HPDE6-E6E7 (cell line): ENCODE measurements around the gene SLC2A3.
"Not testable (repeated sequence)": the region's sequence is repeated elsewhere in the genome, so short reads cannot be mapped to it uniquely, and the experiment has no call there.

ENCODE experiments used
- DNase-seq: peaks from one replicate; pipeline ENCODE4 v3.0.0; 2011; ENCODE audit warnings: missing footprints; ENCODE audit errors: extremely low spot score

The SLC2A3 gene

GRCh38 chr12:7935590-7936581, at the start of gene SLC2A3:
Gene SLC2A3, minus strand, starts transcription at chr12:7936187. Its CDS starts 153 bp downstream, at chr12:7936034.
- DNase-seq: no peak

DNA sequence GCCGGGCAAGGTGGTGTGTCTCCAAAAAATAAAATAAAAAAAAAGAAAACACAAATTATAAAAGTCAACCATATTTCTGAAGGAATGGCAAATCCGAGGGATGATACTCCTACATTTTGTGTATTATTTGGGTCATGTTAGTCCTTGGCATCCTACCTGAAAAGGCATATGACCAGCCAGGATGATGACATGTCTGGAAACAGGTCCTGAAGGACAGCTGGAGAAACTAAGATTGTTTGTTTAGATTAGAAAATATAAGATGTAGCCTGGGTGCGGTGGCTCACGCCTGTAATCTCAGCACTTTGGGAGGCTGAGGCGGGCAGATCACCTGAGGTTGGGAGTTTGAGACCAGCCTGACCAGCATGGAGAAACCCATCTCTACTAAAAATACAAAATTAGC, 48.9 kb upstream of the SLC2A3 start:
- DNase-seq: no peak

DNA sequence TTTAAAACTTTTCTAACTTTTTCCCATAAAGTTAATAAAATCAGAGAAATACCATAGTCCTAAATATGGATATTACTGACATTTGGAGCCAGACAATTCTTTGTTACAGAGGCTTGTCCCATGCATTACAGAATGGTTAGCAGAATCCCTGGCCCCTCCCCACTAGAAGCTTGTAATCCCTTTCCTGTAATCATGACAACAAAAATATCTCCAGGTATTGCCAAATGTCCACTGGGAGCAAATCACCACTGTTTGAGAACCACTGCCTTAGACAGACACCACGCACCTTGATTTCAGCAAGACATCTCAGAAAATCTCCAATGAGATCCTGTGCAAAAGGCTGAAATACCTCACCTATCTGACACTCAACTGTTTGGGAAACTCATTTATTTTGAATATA, 47.5 kb upstream of the SLC2A3 start:
- DNase-seq: not testable (repeated sequence)

GRCh38 chr12:7983019-7983418, 47.0 kb upstream of the SLC2A3 start:
- DNase-seq: not testable (repeated sequence)

DNA sequence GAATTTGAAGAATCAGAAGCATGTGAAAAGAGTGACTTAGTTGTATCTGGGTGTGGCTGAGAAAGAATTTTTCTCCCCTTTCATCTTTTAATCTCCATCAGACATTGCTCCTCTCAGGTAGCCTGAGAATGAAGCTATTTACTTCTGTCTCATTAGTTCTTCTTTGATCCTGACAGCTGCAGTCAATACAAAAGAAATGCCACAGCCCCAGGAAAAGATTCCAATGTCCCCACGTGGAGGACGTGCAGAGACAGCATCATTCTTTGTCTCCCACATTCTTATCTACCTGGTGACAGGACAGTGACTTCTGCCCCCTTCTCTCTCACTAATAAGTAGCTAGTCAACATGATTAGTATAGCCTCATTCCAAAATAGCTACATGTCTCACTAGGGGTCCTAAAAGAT, 46.3 kb upstream of the SLC2A3 start:
- not testable (repeated sequence) for DNase-seq

GRCh38 chr12:7981446-7981845, 45.5 kb upstream of the SLC2A3 start:
- DNase-seq: no peak

- DNase-seq: not testable (repeated sequence)
Measured at GRCh38 chr12:7977351-7978124, 41.6 kb upstream of the SLC2A3 start.

DNA sequence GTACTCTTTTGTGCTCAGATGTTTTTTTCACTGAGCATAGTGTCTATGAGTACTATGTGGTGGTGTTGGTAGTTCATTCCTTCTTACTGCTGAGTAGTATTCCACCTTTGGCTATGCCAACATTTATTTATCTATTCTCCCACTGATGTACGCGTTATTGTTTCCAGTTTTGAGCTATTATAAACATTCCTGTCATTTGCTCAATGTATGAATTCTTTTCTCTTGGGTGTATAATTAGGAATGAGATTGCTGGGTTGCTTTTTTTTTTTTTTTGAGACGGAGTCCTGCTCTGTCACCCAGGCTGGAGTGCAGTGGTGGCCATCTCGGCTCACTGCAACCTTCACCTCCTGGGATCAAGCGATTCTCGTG, 37.5 kb upstream of the SLC2A3 start:
- no peak for DNase-seq

DNA sequence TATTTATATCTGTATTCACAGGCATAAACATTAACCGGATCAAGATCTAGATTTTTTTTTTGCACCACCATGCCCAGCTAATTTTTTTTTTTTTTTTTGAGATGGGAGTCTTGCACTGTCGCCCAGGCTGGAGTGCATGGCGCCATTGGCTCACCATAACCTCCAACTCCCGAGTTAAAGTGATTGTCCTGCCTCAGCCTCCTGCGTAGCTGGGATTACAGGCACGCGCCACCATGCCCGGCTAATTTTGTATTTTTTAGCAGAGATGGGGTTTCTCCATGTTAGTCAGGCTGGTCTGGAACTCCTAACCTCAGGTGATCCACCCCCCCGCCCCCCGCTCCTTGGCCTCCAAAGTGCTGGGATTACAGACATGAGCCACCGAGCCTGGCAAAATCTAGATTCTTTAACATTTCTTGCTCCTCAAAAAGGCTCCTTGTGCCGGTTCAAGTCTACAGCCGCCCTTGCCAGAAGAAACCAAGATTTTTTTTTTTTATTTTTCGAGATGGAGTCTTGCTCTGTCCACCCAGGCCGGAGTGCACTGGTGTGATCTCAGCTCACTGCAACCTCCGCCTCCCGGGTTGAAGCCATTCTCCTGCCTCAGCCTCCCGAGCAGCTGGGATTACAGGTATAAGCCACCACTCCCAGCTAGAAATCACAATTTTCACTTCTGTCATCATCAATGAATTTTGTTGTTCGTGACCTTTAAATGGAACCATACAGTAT, 36.9 kb upstream of the SLC2A3 start:
- no peak for DNase-seq

- DNase-seq: not testable (repeated sequence)
Measured at GRCh38 chr12:7972269-7972668, 36.3 kb upstream of the SLC2A3 start.

DNA sequence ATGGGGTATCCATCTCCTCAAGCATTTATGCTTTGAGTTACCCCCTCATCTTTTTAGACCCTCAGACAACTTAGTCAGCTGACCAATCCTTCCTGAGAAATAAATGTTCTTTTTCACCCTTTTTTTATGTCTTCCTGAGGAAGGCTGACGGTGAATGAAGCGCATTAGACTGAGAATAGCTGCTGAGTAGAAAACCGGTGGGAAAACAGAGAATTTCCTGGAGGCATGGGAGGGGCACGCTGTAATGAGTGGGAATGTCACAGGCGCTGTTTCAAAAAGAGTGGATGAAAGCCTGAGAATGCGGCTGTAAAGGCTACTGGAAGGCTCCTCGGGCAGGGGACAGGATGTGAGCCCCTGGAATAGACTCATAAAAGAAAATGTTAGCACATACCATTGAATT, 35.8 kb upstream of the SLC2A3 start:
- DNase-seq: not testable (repeated sequence)

- peak; percentile 54 for DNase-seq
Measured at GRCh38 chr12:7970475-7971252, 34.7 kb upstream of the SLC2A3 start.

GRCh38 chr12:7966563-7966962, 30.6 kb upstream of the SLC2A3 start:
- DNase-seq: no peak

DNA sequence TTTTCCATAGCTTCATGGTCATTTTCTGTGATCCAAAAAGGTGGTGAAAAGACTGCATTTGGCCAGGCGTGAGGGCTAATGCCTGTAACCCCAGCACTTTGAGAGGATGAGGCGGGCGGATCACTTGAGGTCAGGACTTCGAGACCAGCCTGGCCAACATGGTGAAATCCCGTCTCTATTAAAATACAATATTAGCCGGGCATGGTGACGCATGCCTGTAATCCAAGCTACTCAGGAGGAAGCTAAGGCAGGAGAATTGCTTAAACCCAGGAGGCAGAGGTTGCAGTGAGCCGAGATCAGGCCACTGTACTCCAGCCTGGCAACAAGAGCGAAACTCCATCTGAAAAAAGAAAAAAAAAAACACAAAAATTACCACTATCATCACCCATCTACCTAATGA, 28.7 kb upstream of the SLC2A3 start:
- DNase-seq: not testable (repeated sequence)

GRCh38 chr12:7961395-7962178, 25.6 kb upstream of the SLC2A3 start:
- DNase-seq: no peak

- no peak for DNase-seq
Measured at GRCh38 chr12:7959701-7960121, 23.7 kb upstream of the SLC2A3 start.

DNA sequence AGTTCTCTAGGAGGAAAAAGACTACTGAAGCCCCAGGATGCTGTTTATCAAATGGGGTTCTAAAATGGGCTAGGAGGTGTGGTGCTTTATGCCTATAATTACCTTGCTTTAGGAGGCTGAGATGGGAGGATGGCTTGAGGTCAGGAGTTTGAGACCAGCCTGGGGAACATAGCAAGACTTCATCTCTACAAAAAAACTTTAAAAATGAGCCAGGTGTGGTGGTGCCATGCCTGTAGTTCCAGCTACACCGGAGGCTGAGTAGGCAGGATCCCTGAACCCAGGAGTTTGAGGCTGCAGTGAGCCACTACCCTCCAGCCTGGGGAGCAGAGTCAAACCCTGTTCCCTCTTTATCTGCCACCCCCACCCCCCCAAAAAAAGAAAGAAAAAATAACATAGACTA, 23.3 kb upstream of the SLC2A3 start:
- no peak for DNase-seq

DNA sequence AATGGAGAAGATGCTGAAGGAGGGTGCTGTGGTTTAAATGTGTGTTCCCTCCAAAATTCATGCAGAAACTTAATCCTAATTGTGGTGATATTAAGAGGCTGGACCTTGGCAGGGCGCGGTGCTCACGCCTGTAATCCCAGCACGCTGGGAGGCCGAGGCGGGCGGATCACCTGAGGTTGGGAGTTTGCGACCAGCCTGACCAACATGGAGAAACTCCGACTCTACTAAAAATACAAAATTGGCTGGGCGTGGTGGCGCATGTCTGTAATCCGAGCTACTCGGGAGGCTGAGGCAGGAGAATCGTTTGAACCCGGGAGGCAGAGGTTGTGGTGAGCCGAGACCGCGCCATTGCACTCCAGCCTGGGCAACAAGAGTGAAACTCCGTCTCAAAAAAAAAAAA, 18.9 kb upstream of the SLC2A3 start:
- not testable (repeated sequence) for DNase-seq

GRCh38 chr12:7954418-7954817, 18.4 kb upstream of the SLC2A3 start:
- not testable (repeated sequence) for DNase-seq

GRCh38 chr12:7953912-7954311, 17.9 kb upstream of the SLC2A3 start:
- DNase-seq: not testable (repeated sequence)
